Bone marrow (tissue), 2 donors: Measurements from ENCODE around the gene CDH4.

Source experiments
- DNase-seq, 2 donors: peaks; one replicate each; lab custom pipeline; 2025; lab: John Stamatoyannopoulos, UW

The CDH4 gene

GRCh38 chr20:61561111-61561830 lies 309.2 kb downstream of the CDH4 start:
- DNase-seq, result no peak

GRCh38 chr20:61562491-61562890 lies 310.4 kb downstream of the CDH4 start:
- no peak for DNase-seq

GRCh38 chr20:61562897-61563504 lies 310.9 kb downstream of the CDH4 start:
- DNase-seq, result no peak

- DNase-seq, result no peak
These were observed 312.6 kb downstream of the CDH4 start for GRCh38 chr20:61564628-61565027.

- no peak for DNase-seq
These were observed 313.7 kb downstream of the CDH4 start for GRCh38 chr20:61565791-61566190.

GRCh38 chr20:61566691-61567090 lies 314.6 kb downstream of the CDH4 start:
- DNase-seq, result no peak

- DNase-seq, result no peak
These were observed 315.1 kb downstream of the CDH4 start for GRCh38 chr20:61567204-61567603.

GRCh38 chr20:61569825-61570224 lies 317.8 kb downstream of the CDH4 start:
- no peak for DNase-seq

GRCh38 chr20:61570646-61571195 lies 318.7 kb downstream of the CDH4 start:
- no peak for DNase-seq

- DNase-seq, result no peak
These were observed 319.2 kb downstream of the CDH4 start for GRCh38 chr20:61571221-61571620.

GRCh38 chr20:61571916-61572711 lies 320.1 kb downstream of the CDH4 start:
- no peak for DNase-seq

GRCh38 chr20:61572789-61573188 lies 320.7 kb downstream of the CDH4 start:
- no peak for DNase-seq

GRCh38 chr20:61573415-61574305 lies 321.6 kb downstream of the CDH4 start:
- DNase-seq, result no peak

- DNase-seq, result no peak
These were observed 323.3 kb downstream of the CDH4 start for GRCh38 chr20:61575151-61575937.

GRCh38 chr20:61576372-61576771 lies 324.3 kb downstream of the CDH4 start:
- DNase-seq, result no peak

GRCh38 chr20:61577065-61577464 lies 325.0 kb downstream of the CDH4 start:
- DNase-seq, result no peak

- DNase-seq, result no peak
These were observed 327.8 kb downstream of the CDH4 start for GRCh38 chr20:61579908-61580307.

- no peak for DNase-seq
These were observed 329.1 kb downstream of the CDH4 start for GRCh38 chr20:61580958-61581824.

GRCh38 chr20:61581825-61582188 lies 329.7 kb downstream of the CDH4 start:
- no peak for DNase-seq
